Keratinocyte (primary cell): ENCODE measurements around the gene SCAPER. TPM values are rescaled to one million over a fixed set of nuclear protein-coding genes. Genes with fewer than 3 reads are reported as not detected.
"Not testable (repeated sequence)": the region's sequence is repeated elsewhere in the genome, so short reads cannot be mapped to it uniquely, and the experiment has no call there.

Source experiments
- DNase-seq: peaks from one replicate; pipeline ENCODE4 v3.0.0-alpha.2; 2011; ENCODE audit warnings: low read depth, missing footprints, low spot score
- FAIRE-seq: peaks from 2 replicates; lab custom pipeline; 2011; peaks lifted over from hg19 to GRCh38; lab: Jason Lieb, UNC
- H2AFZ ChIP-seq: 2 replicates; pipeline ENCODE4 v1.6.0; 2012; ENCODE audit warnings: low read length, control low read depth, inconsistent platforms; ENCODE audit not compliant: control insufficient read depth
- H3K27ac ChIP-seq: 2 replicates; pipeline ENCODE4 v1.5.1; 2011; ENCODE audit warnings: low read length; ENCODE audit not compliant: control insufficient read depth, insufficient read depth
- H3K27me3 ChIP-seq: 3 replicates; pipeline ENCODE4 v1.6.0; 2011; ENCODE audit warnings: low read length; ENCODE audit not compliant: control insufficient read depth, insufficient read depth; ENCODE audit errors: extremely low read depth
- H3K36me3 ChIP-seq, 2 experiments: 2 replicates in 1 of 2; 3 replicates in 1 of 2; pipeline ENCODE4 v1.5.1; 2011; ENCODE audit warnings: low read length in 2 of 2, mild to moderate bottlenecking in 1 of 2; ENCODE audit not compliant: control insufficient read depth in 2 of 2, insufficient read depth in 2 of 2; ENCODE audit errors: extremely low read depth in 1 of 2
- H3K4me1 ChIP-seq: 3 replicates; pipeline ENCODE4 v1.5.1; 2011; ENCODE audit warnings: low read length; ENCODE audit not compliant: control insufficient read depth, insufficient read depth; ENCODE audit errors: extremely low read depth
- H3K4me2 ChIP-seq: 3 replicates; pipeline ENCODE4 v1.6.0; 2011; ENCODE audit warnings: low read depth, low read length; ENCODE audit not compliant: control insufficient read depth, insufficient read depth; ENCODE audit errors: extremely low read depth
- H3K4me3 ChIP-seq, 3 experiments: fragments of 200-600 bp in 1 of 3; sonication (generic) in 1 of 3; 2 replicates in 2 of 3; 3 replicates in 1 of 3; pipeline ENCODE4 v1.5.1; 2011 to 2016; ENCODE audit warnings: low read length in 3 of 3, mild to moderate bottlenecking in 3 of 3, control low read depth in 2 of 3, inconsistent platforms in 1 of 3, low read depth in 1 of 3, mixed read lengths in 1 of 3, mixed run types in 1 of 3, moderate library complexity in 1 of 3; ENCODE audit not compliant: control insufficient read depth in 2 of 3, insufficient read depth in 2 of 3; ENCODE audit errors: extremely low read depth in 1 of 3
- H3K79me2 ChIP-seq: 2 replicates; pipeline ENCODE4 v1.6.0; 2012; ENCODE audit warnings: low read length; ENCODE audit not compliant: control insufficient read depth, insufficient read depth
- H3K9ac ChIP-seq: 3 replicates; pipeline ENCODE4 v1.6.0; 2011; ENCODE audit warnings: low read length; ENCODE audit not compliant: control insufficient read depth, insufficient read depth; ENCODE audit errors: extremely low read depth
- H3K9me1 ChIP-seq: 3 replicates; pipeline ENCODE4 v1.6.0; 2011; ENCODE audit warnings: low read length; ENCODE audit not compliant: control insufficient read depth, insufficient read depth; ENCODE audit errors: extremely low read depth
- H3K9me3 ChIP-seq: 2 replicates; pipeline ENCODE4 v1.5.1; 2012; ENCODE audit warnings: low read depth, low read length; ENCODE audit not compliant: control insufficient read depth
- H4K20me1 ChIP-seq: 3 replicates; pipeline ENCODE4 v1.6.0; 2011; ENCODE audit warnings: low read length; ENCODE audit not compliant: control insufficient read depth, insufficient read depth; ENCODE audit errors: extremely low read depth
- CTCF ChIP-seq, 3 experiments: IDR thresholded peaks in 1 of 3; conservative IDR thresholded peaks in 1 of 3; optimal IDR thresholded peaks in 1 of 3; 2 replicates in 2 of 3; 3 replicates in 1 of 3; pipeline versions ENCODE3 to v1.5.1; 2011; ENCODE audit warnings: low read length in 3 of 3, mild to moderate bottlenecking in 3 of 3, moderate library complexity in 2 of 3, control low read depth in 1 of 3, inconsistent platforms in 1 of 3; ENCODE audit not compliant: insufficient read depth in 2 of 3; ENCODE audit errors: extremely low read depth in 1 of 3
- EZH2 ChIP-seq: IDR thresholded peaks from one replicate; pipeline ENCODE4 v1.6.1; 2012; ENCODE audit warnings: inconsistent platforms, mild to moderate bottlenecking, low read length, moderate library complexity
- dilution Hi-C: fragments of 300-500 bp; cut with MboI; formaldehyde crosslinking; loops from one replicate; pipeline ENCODE4 v1.7.0; 2020; ENCODE audit warnings: low sequenced_read_pairs; ENCODE audit not compliant: extremely low pct_ligation_motif_present
- polyA plus RNA-seq, 5 experiments: library from polyadenylated mRNA; depleted of rRNA in 3 of 5; stranded (reverse) in 3 of 5; stranded (forward) in 1 of 5; unstranded in 1 of 5; fragments of >200 nt; gene quantifications; 1 replicate in 1 of 5; 2 replicates in 3 of 5; 3 replicates in 1 of 5; pipeline versions ENCODE4 v1.2.1 to v1.2.3, GENCODE V29; 2011 to 2012; ENCODE audit warnings: missing spikeins in 2 of 5, low read depth in 1 of 5, low replicate concordance in 1 of 5

The SCAPER gene
- polyA plus RNA-seq, 1 donor (not counting 4 experiments of a cell fraction or from before 2014, with no cell fraction given), result 5.2 TPM

- dilution Hi-C loops, H3K9me3 ChIP-seq, H3K79me2 ChIP-seq, H3K4me2 ChIP-seq, H4K20me1 ChIP-seq, H3K4me3 ChIP-seq, H3K9me1 ChIP-seq, H3K27ac ChIP-seq, H3K9ac ChIP-seq, H3K36me3 ChIP-seq, H3K4me1 ChIP-seq, FAIRE-seq, DNase-seq, H2AFZ ChIP-seq, H3K27me3 ChIP-seq: not testable (repeated sequence)
Observed at GRCh38 chr15:76887280-76888141, 17.6 kb downstream of the SCAPER start.

GRCh38 chr15:76885212-76885611 lies 19.9 kb downstream of the SCAPER start:
- no peak for FAIRE-seq
- dilution Hi-C loops, result no loop called here

More at GRCh38 chr15:76885212-76885611, 19.9 kb downstream of the SCAPER start:
- H3K9me1 ChIP-seq, result no peaks in the 10 kb centered on the region
- peaks cover 4% of the 10 kb centered on the region for H3K79me2 ChIP-seq
- no peaks in the 10 kb centered on the region for H3K4me1 ChIP-seq
- H3K9me3 ChIP-seq, result no peaks in the 10 kb centered on the region
- no peaks in the 10 kb centered on the region for H4K20me1 ChIP-seq
- no peak overlapping the region for H3K4me2 ChIP-seq
- TF ChIP-seq EZH2 (no peak), CTCF (optimal IDR thresholded peaks at IDR 0.05 in 1 of 3, IDR thresholded peaks at IDR 0.05 in 1 of 3, conservative IDR thresholded peaks at IDR 0.05 in 1 of 3; ENCODE audit: extremely low read depth in 1 of 3, insufficient read depth in 2 of 3, low read length in 3 of 3) (no peak)
- no peak for DNase-seq
- no peaks in the 10 kb centered on the region for H3K36me3 ChIP-seq
- H2AFZ ChIP-seq, result no peak overlapping the region
- H3K9ac ChIP-seq, result no peak overlapping the region
- no peak overlapping the region for H3K4me3 ChIP-seq
- H3K27ac ChIP-seq, result no peak overlapping the region
- no peaks in the 10 kb centered on the region for H3K27me3 ChIP-seq
